CD4-positive, alpha-beta T cell treated with Interleukin-21 for 1 hour (primary cell): ENCODE measurements around the gene ZNF658.
"Not testable (repeated sequence)": the region's sequence is repeated elsewhere in the genome, so short reads cannot be mapped to it uniquely, and the experiment has no call there.

Experiments used
- DNase-seq: peaks from one replicate; pipeline ENCODE4 v3.0.0-alpha.2; 2020

ZNF658 gene

DNA sequence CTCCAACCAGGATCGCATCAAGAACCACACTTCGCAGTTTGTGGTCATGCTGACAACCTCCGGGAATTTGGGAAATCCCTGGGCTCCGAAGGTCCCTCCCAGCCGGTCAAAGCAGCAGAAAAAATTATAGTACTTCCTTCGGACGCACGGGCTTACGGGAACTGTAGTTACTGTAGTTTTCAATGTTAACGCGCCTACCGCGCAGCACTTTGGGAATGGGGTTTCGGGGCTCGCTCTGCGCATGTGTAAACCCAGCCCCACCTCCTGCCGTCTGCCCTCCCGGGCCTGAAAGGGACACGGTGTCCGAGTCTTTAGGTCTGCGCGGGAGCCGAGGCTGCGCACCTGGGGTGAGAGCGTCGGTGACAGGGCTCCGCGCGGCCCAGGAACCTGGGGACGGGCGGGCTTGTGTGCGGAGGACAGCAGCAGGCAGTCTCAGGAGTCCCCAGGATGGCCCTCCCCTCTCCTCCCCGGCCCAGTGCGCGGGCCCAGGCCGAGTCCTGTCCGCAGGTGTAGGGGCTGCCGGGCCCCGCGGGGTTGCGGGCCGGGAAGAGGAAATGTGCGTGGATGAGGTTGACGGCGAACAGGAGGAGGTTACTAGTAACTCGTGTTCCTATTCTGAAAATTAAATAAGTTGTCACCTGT lies at the start of gene ZNF658:
ZNF658 (plus strand) TSS at position 236 of the 642 bp plus-strand sequence. CDS start 2,837 bp downstream, outside the sequence.
- peak; percentile 81 for DNase-seq

DNA sequence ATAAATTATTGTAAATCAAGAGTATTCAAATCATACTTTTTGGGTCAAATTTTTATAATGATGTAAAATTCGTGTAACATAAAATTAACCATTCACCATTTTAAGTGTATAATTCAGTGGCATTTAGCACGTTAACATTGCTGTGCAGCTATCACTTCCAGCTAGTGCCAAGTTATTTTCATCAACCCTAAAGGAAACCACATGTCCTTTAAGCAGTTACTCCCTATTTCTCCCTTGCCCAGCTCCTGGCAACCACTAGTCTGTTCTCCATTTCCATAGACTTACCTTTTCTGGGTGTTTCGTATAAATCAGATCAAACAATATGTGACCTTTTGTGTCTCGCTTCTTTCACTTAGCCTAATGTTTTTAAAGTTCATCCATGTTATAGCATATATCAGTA lies 38.8 kb upstream of the ZNF658 start:
- not testable (repeated sequence) for DNase-seq

DNA sequence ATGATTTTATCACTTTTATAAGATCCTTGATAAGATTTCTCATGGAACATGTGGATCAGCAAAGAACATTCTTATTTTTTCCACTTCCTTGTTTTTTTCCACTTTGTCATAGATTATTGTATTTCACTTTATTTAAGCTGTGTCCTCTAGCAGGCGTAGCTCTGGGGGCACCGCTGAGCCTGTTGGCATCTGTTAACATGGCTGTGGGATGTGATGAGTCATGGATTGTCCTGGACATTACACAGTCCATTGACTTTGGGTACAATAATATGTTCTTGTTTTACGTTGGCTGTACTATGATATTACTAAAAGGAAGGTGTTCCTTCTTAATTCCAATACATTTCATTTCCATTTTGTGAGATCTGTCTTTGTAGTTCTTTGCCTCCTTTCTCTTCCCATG lies 31.9 kb upstream of the ZNF658 start:
- not testable (repeated sequence) for DNase-seq

DNA sequence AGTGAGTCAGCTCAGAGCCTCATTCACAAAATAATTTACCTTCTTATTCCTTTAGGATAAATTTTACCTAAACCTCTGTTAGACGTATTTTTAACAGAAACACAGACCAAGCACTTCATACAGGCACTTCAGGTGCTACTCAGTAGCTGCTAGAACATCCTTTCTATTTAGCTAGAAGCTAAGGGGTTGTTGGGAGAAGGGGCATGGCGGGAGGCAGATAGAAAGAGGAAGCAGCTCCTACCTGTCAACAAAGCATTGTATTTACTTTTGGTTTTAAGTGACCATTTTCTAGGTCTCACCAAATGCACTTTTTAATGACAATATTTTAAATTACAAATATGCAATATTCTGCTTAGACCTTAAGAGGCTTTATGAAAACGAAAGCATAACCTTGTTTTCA lies 19.9 kb upstream of the ZNF658 start:
- not testable (repeated sequence) for DNase-seq

DNA sequence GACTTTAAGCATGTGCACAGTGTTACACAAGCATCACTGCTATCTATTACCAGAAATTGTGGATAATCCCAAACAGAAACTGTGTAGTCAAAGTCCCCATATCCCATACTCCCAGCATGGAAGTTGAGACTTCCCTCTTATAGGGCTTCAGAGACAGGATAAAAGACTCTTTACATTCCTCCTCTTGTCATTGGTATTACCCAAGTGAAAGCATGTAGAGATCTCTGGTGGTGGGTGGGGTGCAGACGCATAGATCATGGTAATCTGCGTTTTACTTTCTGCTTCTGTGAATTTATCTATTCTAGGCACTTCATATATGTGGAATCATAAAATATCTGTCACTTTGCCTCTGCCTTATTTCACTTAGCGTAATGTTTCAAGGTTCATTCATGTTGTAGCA lies 18.7 kb upstream of the ZNF658 start:
- not testable (repeated sequence) for DNase-seq

DNA sequence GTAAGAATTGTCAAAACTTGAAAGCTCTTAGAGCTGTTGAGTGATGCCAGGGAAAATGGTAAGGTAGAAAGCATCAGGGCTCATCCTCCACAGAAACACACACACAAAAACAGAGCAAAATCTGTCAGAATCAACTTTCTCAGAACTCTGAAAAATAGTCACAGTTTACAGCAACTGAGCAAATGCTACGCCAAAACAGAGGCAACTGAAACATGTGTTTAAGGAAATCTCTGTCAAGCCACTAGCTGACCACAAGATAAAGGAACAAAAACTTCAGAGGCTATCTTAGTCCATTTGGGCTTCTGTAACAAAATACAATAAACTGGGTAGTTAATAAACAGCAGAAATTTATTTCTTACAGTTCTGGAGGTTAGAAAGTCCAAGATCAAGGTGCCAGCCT lies 10.2 kb upstream of the ZNF658 start:
- DNase-seq, result not testable (repeated sequence)

DNA sequence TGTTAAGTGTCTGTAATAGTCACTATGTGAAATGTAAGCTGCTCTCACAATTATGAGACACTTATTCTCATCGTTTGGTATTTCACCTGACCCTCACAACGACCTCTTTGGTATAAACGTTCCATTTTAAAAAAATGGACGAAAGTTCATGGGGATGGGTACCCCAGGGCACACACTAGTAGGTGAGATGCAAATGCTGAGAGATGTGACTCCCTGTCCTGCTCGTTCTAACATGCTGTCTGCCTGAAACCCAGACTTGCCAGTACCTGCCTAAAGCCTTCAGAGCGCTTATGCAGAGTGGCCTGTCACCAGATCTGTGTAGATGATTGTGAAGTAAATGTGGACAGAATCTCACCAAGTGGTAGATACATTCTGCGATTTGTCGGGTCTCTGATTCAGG lies 616 bp downstream of the ZNF658 start:
- not testable (repeated sequence) for DNase-seq

DNA sequence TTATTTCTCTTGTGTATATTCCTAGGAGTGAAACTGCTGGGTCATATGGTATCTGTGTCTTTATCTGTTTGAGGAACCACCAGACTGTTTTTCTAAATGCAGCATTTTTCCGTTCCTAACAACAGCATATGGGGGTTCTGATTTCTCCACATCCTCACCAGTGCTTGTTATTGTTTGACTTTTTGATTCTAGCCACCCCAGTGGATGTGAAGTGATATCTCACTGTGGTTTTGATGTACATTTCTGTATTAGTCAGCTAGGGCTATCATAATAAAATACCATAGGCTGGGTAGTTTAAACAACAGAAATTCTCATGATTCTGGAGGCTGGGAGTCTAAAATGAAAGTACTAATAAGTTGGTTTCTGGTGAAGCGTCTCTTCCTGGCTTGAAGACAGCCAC lies 9.0 kb downstream of the ZNF658 start:
- DNase-seq, result not testable (repeated sequence)

DNA sequence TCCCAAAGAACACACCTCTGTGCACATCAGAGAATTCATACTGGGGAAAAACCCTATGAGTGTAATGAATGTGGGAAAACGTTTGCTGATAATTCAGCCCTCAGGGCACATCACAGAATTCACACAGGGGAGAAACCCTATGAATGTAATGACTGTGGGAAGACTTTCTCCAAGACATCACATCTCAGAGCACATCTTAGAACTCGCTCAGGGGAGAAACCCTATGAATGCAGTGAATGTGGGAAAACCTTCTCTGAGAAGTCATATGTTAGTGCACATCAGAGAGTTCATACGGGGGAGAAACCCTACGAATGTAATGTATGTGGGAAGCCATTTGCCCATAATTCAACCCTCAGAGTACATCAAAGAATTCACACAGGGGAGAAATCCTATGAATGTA lies 19.5 kb downstream of the ZNF658 start:
- DNase-seq, result not testable (repeated sequence)

DNA sequence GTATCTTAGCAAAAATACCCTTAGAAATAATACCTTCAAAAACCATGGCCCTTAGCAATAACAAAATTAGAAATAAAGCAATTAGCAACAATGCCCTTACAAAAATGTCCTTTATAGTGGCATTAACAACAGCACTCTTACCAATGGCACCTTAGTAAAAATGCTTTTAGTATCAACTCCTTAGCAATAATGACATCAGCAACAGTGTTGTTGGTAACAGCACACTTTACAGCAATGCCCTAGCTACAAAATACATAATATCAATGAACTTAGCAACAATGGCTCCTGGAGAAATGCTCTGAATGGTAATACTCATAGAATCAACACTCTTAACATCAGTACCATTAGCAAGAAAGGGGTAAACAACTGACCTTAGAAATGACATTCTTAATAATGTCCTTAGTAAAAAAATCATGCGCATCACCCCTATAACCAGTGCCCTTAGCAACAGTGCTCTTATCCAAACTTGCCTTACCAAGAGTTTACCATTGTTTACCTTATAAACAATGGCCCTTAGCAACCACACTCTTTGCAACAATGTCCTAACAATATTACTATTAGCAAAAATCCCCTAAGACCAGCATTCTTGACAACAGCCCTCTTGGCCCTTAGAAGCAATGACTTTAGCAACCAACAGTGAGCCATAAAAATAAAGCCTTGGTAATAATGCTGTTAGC lies 35.8 kb downstream of the ZNF658 start:
- DNase-seq, result not testable (repeated sequence)

DNA sequence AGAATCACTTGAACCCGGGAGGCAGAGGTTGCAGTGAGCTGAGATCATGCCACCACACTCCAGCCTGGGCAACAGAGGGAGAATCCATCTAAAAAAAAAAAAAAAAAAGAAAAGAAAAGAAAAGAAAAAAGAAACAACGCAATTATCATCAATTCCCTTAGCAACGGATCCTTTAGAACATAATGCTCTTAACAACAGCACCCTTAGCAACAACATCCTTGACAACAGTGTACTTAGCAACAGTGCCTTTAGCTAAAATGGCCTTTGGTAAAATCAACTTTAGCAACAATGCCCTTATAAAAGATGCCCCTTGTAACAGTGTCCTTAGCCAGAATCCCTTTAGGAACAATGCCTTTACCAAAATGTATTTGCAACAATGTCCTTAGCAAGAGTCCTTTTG lies 37.1 kb downstream of the ZNF658 start:
- DNase-seq, result not testable (repeated sequence)

DNA sequence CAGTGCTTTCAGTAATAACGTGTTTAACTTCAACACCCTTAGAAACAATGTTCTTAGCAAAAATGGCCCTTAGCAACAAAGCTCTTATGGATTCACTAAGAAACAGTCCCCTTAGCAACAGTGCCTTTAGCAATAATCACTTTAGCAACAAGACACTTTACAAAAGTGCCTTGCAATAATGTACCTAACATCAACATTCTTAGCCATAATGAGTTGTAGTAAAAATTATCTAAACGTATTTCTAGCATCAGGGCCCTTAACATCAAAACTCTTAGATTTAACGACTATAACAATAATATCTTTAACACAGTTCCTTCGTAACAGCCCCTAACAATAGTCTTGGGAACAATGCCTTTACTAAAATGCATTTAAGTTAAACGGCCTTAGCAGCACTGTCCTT lies 37.8 kb downstream of the ZNF658 start:
- not testable (repeated sequence) for DNase-seq

DNA sequence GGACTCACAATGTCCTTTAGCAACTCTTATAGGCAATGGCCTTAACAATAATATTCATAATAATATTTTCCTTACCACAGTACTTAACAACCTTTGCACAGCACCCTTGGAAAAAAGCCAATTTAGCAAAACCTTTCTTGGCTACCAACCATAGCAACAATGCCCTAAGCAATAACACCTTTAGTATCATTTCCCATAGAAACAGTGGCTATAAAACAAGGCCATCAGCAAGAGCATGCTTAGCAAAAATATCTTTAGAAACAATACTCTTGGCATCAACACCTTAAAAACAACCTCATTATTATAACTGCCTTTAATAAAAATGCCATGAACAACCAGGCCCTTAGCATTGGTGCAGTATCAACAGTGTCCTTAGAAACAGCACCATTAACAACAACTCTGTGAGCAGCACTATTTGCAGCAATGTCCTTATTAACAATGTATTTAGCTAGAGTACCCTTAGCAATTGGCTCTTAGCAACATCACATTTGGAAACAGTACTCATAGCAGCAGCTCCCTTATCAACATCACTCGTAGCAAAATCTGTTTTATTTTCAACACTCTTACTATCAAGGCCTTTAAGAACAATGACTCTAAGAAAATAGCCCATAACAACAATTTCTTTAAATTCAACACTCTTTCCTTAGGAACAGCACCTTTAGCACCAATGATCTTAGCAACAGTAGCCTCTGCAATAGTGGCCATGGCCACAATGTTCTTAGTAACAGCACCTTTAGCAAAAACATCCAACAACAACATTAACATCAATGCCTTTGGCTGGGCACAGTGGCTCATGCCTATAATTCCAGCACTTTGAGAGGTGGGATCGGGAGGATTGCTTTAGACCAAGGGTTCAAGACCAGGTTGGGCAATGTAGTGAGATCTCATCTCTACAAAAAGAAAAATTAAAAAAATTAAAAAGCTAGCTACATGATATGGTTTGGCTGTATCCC lies 39.6 kb downstream of the ZNF658 start:
- DNase-seq, result not testable (repeated sequence)

DNA sequence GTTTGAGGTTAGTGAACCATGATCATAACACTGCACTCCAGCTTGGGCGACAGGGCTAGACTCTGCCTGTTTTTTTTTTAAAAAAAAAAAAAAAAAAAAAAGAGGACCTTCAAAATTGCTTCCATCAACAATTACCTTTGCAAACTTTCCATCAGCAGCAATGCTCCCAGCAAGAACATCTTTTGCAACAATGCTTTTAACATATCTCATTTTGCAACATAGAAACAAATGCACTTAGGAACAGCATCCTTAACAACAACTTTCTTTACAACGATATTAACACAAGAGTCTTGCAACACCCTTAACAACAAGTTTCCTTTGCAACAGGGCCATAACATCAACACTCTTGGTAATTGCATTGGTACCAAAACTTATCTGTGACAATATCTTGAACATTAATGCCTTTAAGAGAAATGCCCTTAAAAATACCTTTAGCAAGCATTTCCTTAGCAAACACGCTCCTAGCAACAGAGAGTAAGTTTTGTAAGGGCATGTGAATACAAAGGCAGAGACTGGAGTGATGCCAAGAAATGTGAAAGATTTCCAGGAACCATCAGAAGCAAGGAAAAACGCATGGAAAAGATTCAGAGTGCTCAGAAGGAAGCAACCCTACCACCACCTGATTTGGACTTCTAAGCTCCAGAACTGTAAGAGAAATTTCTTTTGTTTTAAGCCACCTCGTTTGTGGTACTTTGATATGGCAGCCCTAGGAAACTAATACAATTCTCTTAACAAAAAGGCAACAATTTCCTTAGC lies 42.1 kb downstream of the ZNF658 start:
- not testable (repeated sequence) for DNase-seq

DNA sequence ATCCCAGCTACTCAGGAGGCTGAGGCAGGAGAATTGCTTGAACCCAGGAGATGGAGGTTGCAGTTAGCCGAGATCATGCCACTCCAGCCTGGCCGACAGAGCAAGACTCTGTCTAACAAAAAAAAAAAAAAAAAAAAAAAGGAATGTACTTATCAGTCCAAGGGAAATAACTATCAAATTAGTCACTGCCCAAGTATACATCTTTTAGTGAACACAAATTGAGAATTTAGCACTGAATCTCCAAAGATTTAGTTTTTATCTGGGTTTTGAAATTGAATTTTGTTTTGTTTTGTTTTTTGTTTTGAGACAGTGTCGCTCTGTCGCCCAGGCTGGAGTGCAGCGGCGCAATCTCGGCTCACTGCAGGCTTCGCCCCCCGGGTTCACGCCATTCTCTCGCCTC lies 52.1 kb downstream of the ZNF658 start:
- not testable (repeated sequence) for DNase-seq
